SK-N-SH treated with all-trans-retinoic acid at 6 μM for 48 hours (cell line): ENCODE data around the gene NIFK.

Experiments
- ATAC-seq: fragments of 200-7000 bp; cut with Tn5 transposase; 3 replicates; pipeline ENCODE4 v1.9.1; 2020; ENCODE audit warnings: mild to moderate bottlenecking, moderate library complexity
- ARNTL ChIP-seq: fragments of 450-650 bp; formaldehyde crosslinking; IDR thresholded peaks from 2 replicates; pipeline ENCODE4 v1.5.0; 2020; ENCODE audit warnings: low read depth, mild to moderate bottlenecking, moderate library complexity, borderline replicate concordance
- BACH2 ChIP-seq: fragments of 250-450 bp; sonication (Bioruptor Pico); IDR thresholded peaks from 2 replicates; pipeline ENCODE4 v1.9.0; 2021; ENCODE audit warnings: mild to moderate bottlenecking, borderline replicate concordance
- CREB5 ChIP-seq: fragments of 250-450 bp; sonication (Bioruptor Pico); IDR thresholded peaks from 2 replicates; pipeline ENCODE4 v1.5.1; 2020; ENCODE audit warnings: low read depth, mild to moderate bottlenecking, moderate library complexity
- CSDC2 ChIP-seq: fragments of 250-450 bp; sonication (Bioruptor Pico); IDR thresholded peaks from 2 replicates; pipeline ENCODE4 v1.5.0; 2020; ENCODE audit warnings: mild to moderate bottlenecking, moderate library complexity
- CSRNP3 ChIP-seq: fragments of 250-450 bp; sonication (Bioruptor Pico); IDR thresholded peaks from 2 replicates; pipeline ENCODE4 v1.5.1; 2021; ENCODE audit warnings: mild to moderate bottlenecking, moderate library complexity
- ESRRG ChIP-seq: fragments of 250-450 bp; sonication (Bioruptor Pico); IDR thresholded peaks from 2 replicates; pipeline ENCODE4 v1.6.1; 2021; ENCODE audit warnings: mild to moderate bottlenecking
- GLIS3 ChIP-seq: fragments of 250-450 bp; sonication (Bioruptor Pico); IDR thresholded peaks from 2 replicates; pipeline ENCODE4 v1.5.0; 2020; ENCODE audit warnings: mild to moderate bottlenecking, moderate library complexity
- ISL1 ChIP-seq: fragments of 250-450 bp; sonication (Bioruptor Pico); IDR thresholded peaks from 2 replicates; pipeline ENCODE4 v2.1.2; 2022; ENCODE audit warnings: mild to moderate bottlenecking, moderate library complexity
- OSR1 ChIP-seq: fragments of 250-450 bp; sonication (Bioruptor Pico); IDR thresholded peaks from 2 replicates; pipeline ENCODE4 v1.8.0; 2022; ENCODE audit warnings: moderate library complexity, mild to moderate bottlenecking, inconsistent platforms
- PATZ1 ChIP-seq: fragments of 250-450 bp; sonication (Bioruptor Pico); IDR thresholded peaks from 2 replicates; pipeline ENCODE4 v1.8.0; 2020; ENCODE audit warnings: mild to moderate bottlenecking, moderate library complexity, borderline replicate concordance
- POU6F1 ChIP-seq: fragments of 250-450 bp; sonication (Bioruptor Pico); IDR thresholded peaks from 2 replicates; pipeline ENCODE4 v1.8.0; 2021; ENCODE audit warnings: low read depth, mild to moderate bottlenecking, moderate library complexity, borderline replicate concordance
- PPARA ChIP-seq: fragments of 250-450 bp; sonication (Bioruptor Pico); IDR thresholded peaks from 2 replicates; pipeline ENCODE4 v1.5.0; 2020; ENCODE audit warnings: mild to moderate bottlenecking, borderline replicate concordance
- RARB ChIP-seq: fragments of 250-450 bp; sonication (Bioruptor Pico); IDR thresholded peaks from 2 replicates; pipeline ENCODE4 v1.8.0; 2021; ENCODE audit warnings: mild to moderate bottlenecking, moderate library complexity
- SNAI2 ChIP-seq: fragments of 250-450 bp; sonication (Bioruptor Pico); IDR thresholded peaks from 2 replicates; pipeline ENCODE4 v1.5.0; 2020; ENCODE audit warnings: mild to moderate bottlenecking, moderate library complexity
- TOX ChIP-seq: fragments of 250-450 bp; sonication (Bioruptor Pico); IDR thresholded peaks from 2 replicates; pipeline ENCODE4 v1.8.0; 2021; ENCODE audit warnings: mild to moderate bottlenecking, moderate library complexity, borderline replicate concordance
- TSHZ2 ChIP-seq: fragments of 250-450 bp; sonication (Bioruptor Pico); IDR thresholded peaks from 2 replicates; pipeline ENCODE4 v1.5.0; 2020; ENCODE audit warnings: mild to moderate bottlenecking, moderate library complexity
- ZC3H10 ChIP-seq: fragments of 250-450 bp; sonication (Bioruptor Pico); IDR thresholded peaks from 2 replicates; pipeline ENCODE4 v1.5.1; 2021; ENCODE audit warnings: mild to moderate bottlenecking, moderate library complexity
- ZFP3 ChIP-seq: fragments of 250-450 bp; sonication (Bioruptor Pico); IDR thresholded peaks from 2 replicates; pipeline ENCODE4 v1.5.0; 2020; ENCODE audit warnings: mild to moderate bottlenecking, moderate library complexity
- ZFP30 ChIP-seq: fragments of 450-650 bp; formaldehyde crosslinking; IDR thresholded peaks from 2 replicates; pipeline ENCODE4 v1.5.0; 2022; ENCODE audit warnings: mild to moderate bottlenecking, moderate library complexity
- ZNF565 ChIP-seq: fragments of 450-650 bp; formaldehyde crosslinking; conservative IDR thresholded peaks from 2 replicates; pipeline ENCODE4 v1.5.0; 2020; ENCODE audit warnings: low read depth, mild to moderate bottlenecking, moderate library complexity
- ZNF70 ChIP-seq: fragments of 450-650 bp; formaldehyde crosslinking; IDR thresholded peaks from 2 replicates; pipeline ENCODE4 v1.5.0; 2020; ENCODE audit warnings: mild to moderate bottlenecking, moderate library complexity
- ZNF8 ChIP-seq: fragments of 450-650 bp; formaldehyde crosslinking; IDR thresholded peaks from 2 replicates; pipeline ENCODE4 v1.5.0; 2020; ENCODE audit warnings: mild to moderate bottlenecking, moderate library complexity

NIFK gene

GRCh38 chr2:121776885-121777698 is 40.4 kb upstream of the NIFK start:
- TF ChIP-seq CREB5 (CRISPR knock-in tag) (no peak), CSDC2 (CRISPR knock-in tag) (no peak), TSHZ2 (no peak), OSR1 (CRISPR knock-in tag) (no peak), ESRRG (CRISPR knock-in tag) (no peak), BACH2 (CRISPR knock-in tag) (no peak), ZC3H10 (no peak), ZNF70 (CRISPR knock-in tag) (no peak), PPARA (CRISPR knock-in tag) (no peak), POU6F1 (no peak), ZNF565 (no peak), PATZ1 (no peak), ISL1 (CRISPR knock-in tag) (no peak), RARB (CRISPR knock-in tag) (no peak), GLIS3 (CRISPR knock-in tag) (no peak), CSRNP3 (no peak), SNAI2 (CRISPR knock-in tag) (no peak), ARNTL (no peak)
- no peak for ATAC-seq

- ATAC-seq, result no peak
- TF ChIP-seq ZFP3 (CRISPR knock-in tag), result no peak
- TF ChIP-seq ZC3H10, result no peak
- TF ChIP-seq GLIS3 (CRISPR knock-in tag), result no peak
- no peak for TF ChIP-seq ZNF8 (CRISPR knock-in tag)
- no peak for TF ChIP-seq SNAI2 (CRISPR knock-in tag)
- no peak for TF ChIP-seq ZNF70 (CRISPR knock-in tag)
- TF ChIP-seq ZFP30 (CRISPR knock-in tag), result no peak
- no peak for TF ChIP-seq ESRRG (CRISPR knock-in tag)
- TF ChIP-seq OSR1 (CRISPR knock-in tag), result no peak
- TF ChIP-seq CSRNP3, result no peak
- no peak for TF ChIP-seq POU6F1
- no peak for TF ChIP-seq ZNF565
- TF ChIP-seq TOX (CRISPR knock-in tag), result no peak
- TF ChIP-seq BACH2 (CRISPR knock-in tag), result no peak
- TF ChIP-seq ARNTL, result no peak
- no peak for TF ChIP-seq PPARA (CRISPR knock-in tag)
- no peak for TF ChIP-seq TSHZ2
Measured at GRCh38 chr2:121776361-121776760, 39.7 kb upstream of the NIFK start.
